IMR-90 (cell line): ENCODE data around the gene FUT1.

Source experiments
- CHD1 ChIP-seq: IDR thresholded peaks from 2 replicates; pipeline ENCODE4 v1.6.1; 2012; ENCODE audit warnings: low read depth, low read length, improper control_type of control experiment
- CTCF ChIP-seq: conservative IDR thresholded peaks from 2 replicates; pipeline ENCODE4 v1.5.1; 2012; ENCODE audit warnings: mild to moderate bottlenecking, low read depth, low read length, improper control_type of control experiment
- FOS ChIP-seq: fragments of 150-350 bp; IDR thresholded peaks from 2 replicates; pipeline ENCODE4 v1.6.1; 2016; ENCODE audit warnings: low read depth, low read length
- POLR2A ChIP-seq: IDR thresholded peaks from 2 replicates; pipeline ENCODE4 v1.6.1; 2012; ENCODE audit warnings: mild to moderate bottlenecking, low read depth, low read length
- RAD21 ChIP-seq: IDR thresholded peaks from 2 replicates; pipeline ENCODE4 v1.6.1; 2012; ENCODE audit warnings: low read length, improper control_type of control experiment
- TF ChIP-seq, protein P1 (sequence below): fragments of 150-350 bp; IDR thresholded peaks from 2 replicates; pipeline ENCODE4 v1.6.1; 2017; ENCODE audit warnings: mild to moderate bottlenecking, antibody characterized with exemption, low read length, low read depth

DNA sequence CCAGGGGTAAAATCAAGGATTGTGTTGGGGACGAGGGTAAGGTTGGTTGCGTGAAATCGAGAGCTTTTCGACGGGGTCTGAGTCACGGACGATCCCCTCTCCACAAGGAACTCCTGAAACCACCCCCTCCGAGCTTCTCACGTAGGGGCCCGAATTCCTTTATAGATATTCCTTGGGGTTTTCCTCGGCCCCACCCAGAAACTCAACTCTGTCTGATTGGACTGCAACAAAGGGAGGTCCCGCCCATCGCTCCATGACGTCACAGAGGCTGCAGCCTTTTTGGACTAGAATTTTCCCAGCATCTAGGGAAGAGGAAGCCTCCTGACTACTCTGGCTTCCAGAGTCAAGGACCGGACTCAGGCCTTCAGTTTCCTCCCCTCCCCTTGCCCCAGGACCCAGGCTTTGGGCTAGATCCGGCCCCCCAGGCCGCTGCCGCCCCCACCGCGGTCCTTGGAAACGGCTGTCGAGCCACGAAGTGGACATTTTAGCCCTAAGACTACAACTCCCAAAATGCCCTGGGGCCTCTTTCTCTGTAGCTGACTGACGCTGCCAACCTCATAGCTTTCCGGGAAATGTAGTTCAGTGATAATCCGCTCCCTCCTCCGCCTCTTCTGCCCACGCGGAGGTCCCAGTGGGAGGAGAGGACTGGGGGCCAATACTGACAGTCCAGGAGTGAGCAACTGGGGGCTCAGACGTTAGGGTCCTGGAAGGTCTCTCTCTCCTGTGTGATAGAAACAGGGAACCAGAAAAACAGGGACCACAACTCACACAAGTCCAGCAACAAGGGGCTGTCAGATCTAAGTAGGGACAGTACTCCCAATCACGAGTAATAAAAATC is 5.5 kb downstream of the FUT1 start, which contains the start of gene IZUMO1:
- TF ChIP-seq RAD21 (no peak), POLR2A (no peak), CTCF (no peak), CHD1 (no peak), FOS (no peak)
- TF ChIP-seq, protein P1, sequence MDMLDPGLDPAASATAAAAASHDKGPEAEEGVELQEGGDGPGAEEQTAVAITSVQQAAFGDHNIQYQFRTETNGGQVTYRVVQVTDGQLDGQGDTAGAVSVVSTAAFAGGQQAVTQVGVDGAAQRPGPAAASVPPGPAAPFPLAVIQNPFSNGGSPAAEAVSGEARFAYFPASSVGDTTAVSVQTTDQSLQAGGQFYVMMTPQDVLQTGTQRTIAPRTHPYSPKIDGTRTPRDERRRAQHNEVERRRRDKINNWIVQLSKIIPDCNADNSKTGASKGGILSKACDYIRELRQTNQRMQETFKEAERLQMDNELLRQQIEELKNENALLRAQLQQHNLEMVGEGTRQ = no peak
